ENCODE measurements around the gene LGR4. TPM values are rescaled to one million over a fixed set of nuclear protein-coding genes. Genes with fewer than 3 reads are reported as not detected.

The LGR4 gene
- total RNA-seq, 1 donor from 2014 or later, result 13.0 TPM

DNA sequence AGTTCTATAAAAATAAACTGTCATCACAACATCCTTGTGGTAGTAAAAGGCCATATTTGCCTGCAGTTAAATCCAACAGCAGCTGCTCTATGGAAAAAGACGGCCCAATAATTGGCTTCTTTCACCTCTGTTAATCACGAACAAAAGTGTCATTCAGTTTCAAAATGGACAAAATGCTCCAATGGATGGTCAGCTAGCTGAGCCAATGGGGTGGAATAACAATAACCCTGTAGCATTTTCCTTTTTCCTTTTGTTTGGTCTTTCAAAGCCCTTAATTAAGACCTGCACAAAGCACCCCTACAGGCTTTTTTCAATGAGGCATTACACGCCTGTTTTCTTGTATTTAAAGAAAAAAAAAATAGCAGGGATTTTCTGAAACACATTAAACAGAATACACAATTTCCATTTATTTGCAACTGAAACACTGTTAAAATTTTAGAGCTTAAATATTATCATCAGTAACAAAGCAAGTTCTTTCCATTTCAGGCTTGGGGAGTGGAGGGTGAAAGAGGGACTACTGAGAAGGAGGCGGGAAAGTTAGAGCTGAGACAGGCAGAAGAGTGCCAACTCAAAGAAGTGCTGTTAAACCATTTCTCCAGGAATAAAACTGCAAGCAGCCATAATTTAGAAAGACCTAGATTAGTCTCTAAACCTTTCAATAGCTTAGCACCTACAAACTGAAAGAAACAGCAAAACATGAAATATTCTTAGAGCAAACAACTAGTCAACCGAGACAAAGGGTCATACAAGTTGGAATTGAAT lies 28.7 kb downstream of the LGR4 start:
- no peak for DNase-seq
- Histone ChIP-seq H3K9me3 (replicated peaks) (no peaks in the 10 kb centered on the region), H3K27me3 (ENCODE audit: low read depth) (no peaks in the 10 kb centered on the region), H3K27ac (replicated peaks) (no peak overlapping the region), H3K36me3 (no peaks in the 10 kb centered on the region), H3K4me1 (peaks cover 27% of the 10 kb centered on the region), H3K4me3 (no peak overlapping the region)
- intact Hi-C loops (cut with micrococcal nuclease), result no loop called here
- TF ChIP-seq, protein P1, sequence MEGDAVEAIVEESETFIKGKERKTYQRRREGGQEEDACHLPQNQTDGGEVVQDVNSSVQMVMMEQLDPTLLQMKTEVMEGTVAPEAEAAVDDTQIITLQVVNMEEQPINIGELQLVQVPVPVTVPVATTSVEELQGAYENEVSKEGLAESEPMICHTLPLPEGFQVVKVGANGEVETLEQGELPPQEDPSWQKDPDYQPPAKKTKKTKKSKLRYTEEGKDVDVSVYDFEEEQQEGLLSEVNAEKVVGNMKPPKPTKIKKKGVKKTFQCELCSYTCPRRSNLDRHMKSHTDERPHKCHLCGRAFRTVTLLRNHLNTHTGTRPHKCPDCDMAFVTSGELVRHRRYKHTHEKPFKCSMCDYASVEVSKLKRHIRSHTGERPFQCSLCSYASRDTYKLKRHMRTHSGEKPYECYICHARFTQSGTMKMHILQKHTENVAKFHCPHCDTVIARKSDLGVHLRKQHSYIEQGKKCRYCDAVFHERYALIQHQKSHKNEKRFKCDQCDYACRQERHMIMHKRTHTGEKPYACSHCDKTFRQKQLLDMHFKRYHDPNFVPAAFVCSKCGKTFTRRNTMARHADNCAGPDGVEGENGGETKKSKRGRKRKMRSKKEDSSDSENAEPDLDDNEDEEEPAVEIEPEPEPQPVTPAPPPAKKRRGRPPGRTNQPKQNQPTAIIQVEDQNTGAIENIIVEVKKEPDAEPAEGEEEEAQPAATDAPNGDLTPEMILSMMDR (IDR thresholded peaks at IDR 0.05; ENCODE audit: borderline replicate concordance), result no peak

- Histone ChIP-seq H3K9me3 (replicated peaks) (no peaks in the 10 kb centered on the region), H3K4me3 (no peak overlapping the region), H3K27ac (replicated peaks) (no peak overlapping the region), H3K4me1 (peaks cover 34% of the 10 kb centered on the region), H3K27me3 (ENCODE audit: low read depth) (no peaks in the 10 kb centered on the region), H3K36me3 (no peaks in the 10 kb centered on the region)
- DNase-seq, result no peak
- TF ChIP-seq, protein P1 (IDR thresholded peaks at IDR 0.05; ENCODE audit: borderline replicate concordance), result no peak
- intact Hi-C loops (cut with micrococcal nuclease), result no loop called here
Observed at GRCh38 chr11:27443227-27443626, 29.4 kb downstream of the LGR4 start.

DNA sequence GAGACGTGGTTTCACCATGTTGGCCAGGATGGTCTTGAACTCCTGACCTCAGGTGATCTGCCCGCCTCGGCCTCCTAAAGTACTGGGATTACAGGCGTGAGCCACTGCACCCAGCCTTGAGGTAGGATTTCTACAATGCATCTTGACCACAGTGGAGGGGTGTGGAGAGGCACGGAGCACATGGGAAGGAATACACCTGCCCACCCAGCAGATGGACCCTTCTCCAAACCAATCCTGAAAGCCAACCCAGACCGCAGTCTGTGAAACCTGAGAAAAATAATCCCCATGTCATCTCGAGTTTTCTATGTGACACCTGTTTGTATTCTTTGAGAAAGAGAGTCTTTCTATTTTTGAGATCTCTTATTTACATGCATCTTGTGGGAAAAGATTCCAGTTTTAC lies 32.5 kb downstream of the LGR4 start:
- Histone ChIP-seq H3K4me3 (no peak overlapping the region), H3K9me3 (replicated peaks) (no peaks in the 10 kb centered on the region), H3K27ac (replicated peaks) (no peak overlapping the region), H3K27me3 (ENCODE audit: low read depth) (no peaks in the 10 kb centered on the region), H3K36me3 (no peaks in the 10 kb centered on the region), H3K4me1 (peaks cover 41% of the 10 kb centered on the region)
- no peak for DNase-seq
- TF ChIP-seq, protein P1 (IDR thresholded peaks at IDR 0.05; ENCODE audit: borderline replicate concordance), result no peak
- intact Hi-C loops (cut with micrococcal nuclease), result no loop called here

- Histone ChIP-seq H3K4me3 (no peak overlapping the region), H3K27me3 (ENCODE audit: low read depth) (no peaks in the 10 kb centered on the region), H3K36me3 (no peaks in the 10 kb centered on the region), H3K9me3 (replicated peaks) (no peaks in the 10 kb centered on the region), H3K4me1 (peaks cover 42% of the 10 kb centered on the region), H3K27ac (replicated peaks) (no peak overlapping the region)
- TF ChIP-seq, protein P1 (IDR thresholded peaks at IDR 0.05; ENCODE audit: borderline replicate concordance), result no peak
- DNase-seq, result no peak
- intact Hi-C loops (cut with micrococcal nuclease), result no loop called here
Observed at GRCh38 chr11:27438595-27438981, 34.0 kb downstream of the LGR4 start.

DNA sequence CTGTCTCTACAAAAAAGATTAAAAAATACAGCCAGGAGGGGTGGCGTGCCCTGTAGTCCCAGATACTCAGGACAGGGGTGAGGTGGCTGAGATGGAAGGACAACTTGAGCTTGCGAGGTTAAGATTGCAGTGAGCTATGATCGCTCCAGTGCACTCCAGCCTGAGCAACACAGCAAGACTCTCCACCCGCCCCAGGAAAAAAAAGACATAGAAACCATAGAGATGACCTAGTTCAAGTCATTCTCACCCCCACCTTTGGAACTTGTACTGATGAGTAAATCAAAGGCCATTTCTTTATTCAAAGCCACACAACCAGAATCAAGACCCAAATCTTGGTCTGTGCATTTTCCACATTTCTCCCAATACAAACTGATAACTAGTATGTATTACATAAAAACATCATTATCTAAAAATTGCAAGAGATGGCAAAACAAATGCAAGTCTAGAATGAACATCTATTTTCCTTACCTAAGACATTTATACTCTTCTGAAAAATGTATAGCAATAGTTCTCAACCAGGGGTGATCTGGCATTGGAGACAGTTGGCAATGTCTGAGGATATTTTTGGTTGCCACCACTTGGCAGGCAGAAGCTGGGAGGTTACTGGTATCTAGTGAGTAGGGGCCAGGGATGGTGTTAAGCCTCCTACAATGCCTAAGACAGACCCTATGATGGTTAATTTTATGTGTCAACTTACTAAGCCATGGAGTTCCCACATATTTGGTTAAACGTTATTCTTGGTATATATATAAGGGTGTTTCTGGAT lies 34.6 kb downstream of the LGR4 start:
- Histone ChIP-seq H3K9me3 (replicated peaks) (no peaks in the 10 kb centered on the region), H3K36me3 (no peaks in the 10 kb centered on the region), H3K27me3 (ENCODE audit: low read depth) (no peaks in the 10 kb centered on the region), H3K4me3 (no peak overlapping the region), H3K27ac (replicated peaks) (no peak overlapping the region), H3K4me1 (peaks cover 38% of the 10 kb centered on the region)
- intact Hi-C loops (cut with micrococcal nuclease), result no loop called here
- no peak for DNase-seq
- TF ChIP-seq, protein P1 (IDR thresholded peaks at IDR 0.05; ENCODE audit: borderline replicate concordance), result no peak
